NCI-H2196 treated with DMSO at 0.1 percent for 48 hours (cell line): ENCODE results near the gene SHISA5.
"Not testable (repeated sequence)": the region's sequence is repeated elsewhere in the genome, so short reads cannot be mapped to it uniquely, and the experiment has no call there.

Experiments
- DNase-seq: peaks from one replicate; lab custom pipeline; 2025; ENCODE audit not compliant: unreplicated experiment; lab: John Stamatoyannopoulos, UW

Gene SHISA5

DNA sequence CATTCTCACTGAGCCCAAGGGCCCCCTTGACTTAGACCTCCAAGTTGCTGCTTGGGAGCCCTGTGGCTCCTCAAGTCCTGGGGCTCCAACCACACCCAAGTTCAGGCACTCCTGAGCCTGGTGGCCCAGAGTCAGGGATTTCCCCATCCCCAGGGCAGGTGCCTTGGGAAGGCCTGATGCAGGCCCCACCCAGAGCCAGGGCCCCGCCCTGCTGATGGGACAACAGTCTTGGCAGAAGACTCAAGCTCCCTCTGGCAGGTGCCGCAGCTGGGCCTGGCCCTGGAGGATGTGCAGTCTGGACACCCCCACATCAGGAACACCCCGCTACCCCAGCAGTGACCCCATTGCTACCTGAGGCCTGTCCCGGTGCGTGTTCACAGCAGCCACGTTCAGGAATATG, 17.7 kb upstream of the SHISA5 start:
- no peak for DNase-seq

DNA sequence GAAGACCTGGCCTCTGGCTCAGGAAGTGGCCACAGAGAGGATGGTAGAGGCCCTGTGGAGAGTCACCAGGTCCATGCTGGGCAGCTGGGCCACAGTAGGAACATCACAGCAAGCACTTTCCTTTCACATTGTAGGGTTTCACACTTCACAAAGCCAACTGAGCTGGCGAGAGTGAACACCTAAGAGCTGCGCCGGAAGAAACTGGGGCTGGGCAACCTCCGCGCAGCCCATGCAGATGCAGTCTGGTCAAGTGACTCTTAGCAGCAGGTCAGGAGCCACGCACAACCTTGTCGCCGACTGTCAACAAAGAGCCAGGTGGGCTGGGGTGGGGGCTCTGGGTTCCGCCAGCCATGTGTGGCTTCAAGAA, 15.3 kb upstream of the SHISA5 start:
- DNase-seq = no peak

DNA sequence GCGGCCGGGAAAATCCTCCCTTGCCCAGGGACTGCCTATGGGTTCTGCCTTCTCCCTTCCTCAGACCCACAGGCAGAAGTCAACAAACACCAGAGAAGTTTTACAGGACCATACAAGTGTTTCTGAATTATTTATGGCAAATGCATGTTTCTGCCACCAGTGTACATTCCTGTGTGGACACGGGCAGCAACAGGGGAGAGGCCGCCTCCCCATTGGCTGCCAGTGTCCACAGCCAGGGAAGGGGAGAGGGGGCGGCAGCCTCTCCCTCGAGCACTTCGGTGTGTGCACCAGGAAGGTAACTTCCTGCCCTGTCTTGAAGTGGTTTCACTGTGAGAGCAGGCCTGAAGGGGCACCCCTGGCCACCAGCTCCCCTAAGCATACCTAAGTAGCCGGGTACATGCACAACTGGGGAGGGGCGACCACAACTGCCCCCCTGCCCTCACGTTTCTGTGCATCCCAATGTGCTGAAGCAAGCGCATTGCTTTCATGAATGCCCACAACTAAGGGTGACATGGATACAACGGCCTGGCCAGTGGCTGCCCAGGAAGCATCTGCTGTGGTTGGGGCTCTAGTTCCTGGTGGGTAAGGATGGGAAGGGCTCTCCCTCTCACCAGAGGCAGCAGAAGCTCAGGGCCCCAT, 14.8 kb upstream of the SHISA5 start:
- no peak for DNase-seq

- DNase-seq = no peak
Observed at GRCh38 chr3:48518069-48518468, 14.1 kb upstream of the SHISA5 start.

DNA sequence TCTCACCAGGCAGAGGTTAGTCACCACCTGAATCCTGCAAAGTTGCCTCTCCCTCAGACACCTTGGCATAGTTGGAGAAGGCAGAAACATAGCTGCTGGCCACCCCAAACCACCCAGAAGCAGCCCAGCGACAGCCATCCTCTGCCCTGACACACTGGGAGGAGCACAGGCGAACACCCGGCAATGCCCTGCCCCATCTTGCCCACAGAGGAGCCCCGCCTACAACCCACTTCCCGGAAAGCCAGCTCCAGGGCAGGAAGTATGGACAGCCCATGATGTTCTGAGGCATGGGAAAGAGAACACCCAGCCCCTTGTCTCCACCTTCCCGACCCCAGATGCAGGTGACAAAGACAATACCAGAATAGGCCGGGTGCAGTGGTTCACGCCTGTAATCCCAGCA, 12.6 kb upstream of the SHISA5 start:
- DNase-seq = no peak

DNA sequence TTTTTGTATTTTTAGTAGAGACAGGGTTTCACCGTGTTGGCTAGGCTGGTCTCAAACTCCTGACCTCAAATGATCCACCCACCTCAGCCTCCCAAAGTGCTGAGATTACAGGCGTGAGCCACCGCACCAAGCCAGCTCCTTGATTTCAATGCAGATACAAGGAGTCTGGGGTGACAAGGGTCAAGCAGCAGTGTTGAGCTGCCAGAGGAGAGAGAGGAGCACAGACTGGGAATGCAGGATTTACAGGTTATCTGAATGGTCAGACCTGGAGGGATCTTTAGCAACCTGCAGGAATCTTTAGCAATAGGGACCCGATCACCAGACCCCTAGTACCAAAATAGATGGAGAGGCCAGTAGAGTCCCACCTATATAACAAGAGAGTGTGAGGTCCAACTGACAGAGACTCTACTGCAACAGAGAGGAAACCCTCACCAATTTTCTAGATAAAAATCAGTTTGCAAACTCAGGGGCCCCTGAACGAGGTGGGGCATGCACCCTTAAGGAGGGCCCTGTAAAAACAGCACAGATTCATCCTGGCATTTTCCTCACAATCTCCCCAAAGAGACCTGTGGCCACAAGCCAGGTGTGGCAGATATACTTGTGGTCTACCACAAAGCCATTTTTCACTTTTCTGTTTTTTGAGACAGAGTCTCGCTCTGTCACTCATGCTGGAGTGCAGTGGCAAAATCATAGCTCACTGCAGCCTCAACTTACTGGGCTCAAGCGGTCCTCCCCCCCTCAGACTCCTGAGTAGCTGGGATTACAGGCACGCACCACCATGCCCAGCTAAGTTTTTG, 10.7 kb upstream of the SHISA5 start:
- no peak for DNase-seq

- DNase-seq = no peak
Observed at GRCh38 chr3:48511551-48511950, 7.6 kb upstream of the SHISA5 start.

GRCh38 chr3:48507256-48508061, 3.5 kb upstream of the SHISA5 start:
- DNase-seq = no peak

GRCh38 chr3:48505968-48506504, 2.1 kb upstream of the SHISA5 start:
- no peak for DNase-seq

DNA sequence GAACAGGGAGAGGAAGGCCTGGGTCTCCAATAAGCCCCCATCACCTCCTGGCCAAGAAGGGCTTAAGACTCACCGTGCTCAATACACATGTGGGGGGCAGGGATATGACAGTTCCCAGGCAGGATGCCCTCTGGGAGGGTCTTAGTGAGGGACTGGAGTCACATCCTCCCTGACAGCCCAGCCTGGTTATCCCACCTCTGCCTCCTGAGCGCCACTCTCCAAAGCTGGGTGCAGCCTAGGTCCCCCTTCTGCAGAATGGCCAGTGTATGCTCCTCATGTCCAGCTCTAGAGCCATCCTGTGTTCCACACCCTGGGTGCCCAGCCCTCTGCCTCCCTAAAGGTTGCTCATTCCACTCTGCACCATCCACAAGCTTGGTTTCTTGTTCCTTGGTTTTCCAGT, 1.2 kb upstream of the SHISA5 start:
- DNase-seq = no peak

DNA sequence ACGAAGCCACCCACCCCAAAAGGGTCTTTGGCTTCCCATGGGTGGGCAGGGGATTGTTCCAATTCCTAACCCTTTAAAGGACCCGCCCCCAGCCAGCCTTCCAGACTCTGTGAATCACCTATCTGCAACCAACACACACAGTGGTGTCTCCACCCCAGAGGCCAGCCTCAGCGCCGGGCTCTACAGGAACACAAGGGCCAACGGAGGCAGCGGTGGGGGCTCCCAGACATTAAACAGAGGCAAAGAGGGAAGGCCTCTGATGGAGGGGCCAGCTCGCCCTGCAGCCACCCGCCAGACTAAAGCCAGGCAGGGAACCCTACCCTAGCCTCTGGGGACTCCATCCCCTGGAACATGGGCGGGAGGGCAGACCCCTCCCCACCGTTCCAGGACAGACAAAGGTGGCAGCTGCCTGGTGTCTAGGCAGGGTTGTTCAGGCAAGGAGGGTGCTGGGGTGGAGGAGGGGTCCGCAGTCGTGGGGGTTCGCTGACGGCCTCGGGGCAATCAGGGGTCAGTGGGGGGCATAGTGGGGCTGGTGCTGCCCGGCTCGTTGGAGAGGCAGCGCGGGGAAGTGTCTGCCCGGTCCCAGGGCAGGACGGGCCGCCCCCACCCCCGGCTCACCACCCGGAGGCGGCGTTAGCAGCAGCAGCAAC, 448 bp downstream of the SHISA5 start:
- no peak for DNase-seq

DNA sequence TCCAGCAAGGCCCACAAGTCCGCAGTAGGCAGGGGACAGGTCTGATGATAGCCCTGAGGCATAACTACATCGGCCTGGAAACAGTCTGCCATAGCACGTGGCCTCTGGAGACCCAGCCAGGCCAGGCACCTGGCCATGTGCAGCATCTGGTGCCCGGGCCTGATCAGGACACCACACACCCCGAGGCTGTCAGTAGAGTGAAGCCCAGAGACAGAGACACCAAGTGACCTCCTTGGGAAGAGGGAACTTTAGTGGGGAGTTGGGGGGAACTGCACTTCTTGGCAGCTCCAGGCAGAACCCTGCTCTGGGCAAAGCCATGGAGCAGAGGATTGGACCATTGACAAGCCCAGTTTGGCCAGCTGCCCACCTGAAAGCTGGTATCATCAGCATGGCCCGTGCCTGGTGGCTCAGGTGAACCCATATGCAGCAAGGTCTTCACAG, 1.2 kb downstream of the SHISA5 start:
- no peak for DNase-seq

GRCh38 chr3:48502121-48502520, 1.9 kb downstream of the SHISA5 start:
- no peak for DNase-seq

DNA sequence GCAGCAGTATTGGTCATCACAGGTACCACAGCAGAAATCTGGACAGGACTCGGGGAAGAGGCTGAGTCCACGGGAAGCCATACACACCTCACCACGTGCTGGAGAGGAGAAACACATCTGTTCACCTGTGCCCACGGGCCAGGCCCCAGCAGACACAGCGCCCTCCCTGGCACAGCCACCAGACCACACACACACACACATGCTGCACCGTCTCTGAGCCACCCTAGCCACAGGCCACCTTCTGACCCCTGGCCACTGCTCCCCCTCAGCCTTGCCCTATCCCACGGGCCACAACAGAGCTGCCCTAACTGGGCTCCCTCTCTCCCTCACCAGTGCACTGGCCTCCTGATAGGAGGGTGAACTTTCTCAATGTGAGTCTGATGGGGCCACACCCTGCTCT, 2.8 kb downstream of the SHISA5 start:
- DNase-seq = no peak

GRCh38 chr3:48500656-48501055, 3.3 kb downstream of the SHISA5 start:
- DNase-seq = no peak

- no peak for DNase-seq
Observed at GRCh38 chr3:48493203-48493501, 10.8 kb downstream of the SHISA5 start.

- DNase-seq = no peak
Observed at GRCh38 chr3:48492461-48493202, 11.3 kb downstream of the SHISA5 start.

DNA sequence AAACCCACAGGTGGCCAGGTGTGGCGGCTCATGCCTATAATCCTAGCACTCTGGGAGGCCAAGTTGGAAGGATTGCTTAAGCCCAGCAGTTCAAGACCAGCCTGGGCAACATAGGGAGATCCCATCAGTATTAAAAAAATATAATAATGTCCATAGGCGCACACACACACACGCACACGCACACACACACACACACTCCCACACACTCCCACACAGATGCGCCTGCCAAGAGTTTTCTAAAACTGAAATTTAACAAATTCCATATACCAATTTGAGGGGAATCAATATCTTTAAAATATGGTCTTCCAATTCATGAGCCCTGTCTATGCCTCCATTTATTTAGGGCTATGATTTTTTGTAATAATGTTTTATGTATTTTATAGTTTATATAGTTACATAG, 17.0 kb downstream of the SHISA5 start:
- no peak for DNase-seq

DNA sequence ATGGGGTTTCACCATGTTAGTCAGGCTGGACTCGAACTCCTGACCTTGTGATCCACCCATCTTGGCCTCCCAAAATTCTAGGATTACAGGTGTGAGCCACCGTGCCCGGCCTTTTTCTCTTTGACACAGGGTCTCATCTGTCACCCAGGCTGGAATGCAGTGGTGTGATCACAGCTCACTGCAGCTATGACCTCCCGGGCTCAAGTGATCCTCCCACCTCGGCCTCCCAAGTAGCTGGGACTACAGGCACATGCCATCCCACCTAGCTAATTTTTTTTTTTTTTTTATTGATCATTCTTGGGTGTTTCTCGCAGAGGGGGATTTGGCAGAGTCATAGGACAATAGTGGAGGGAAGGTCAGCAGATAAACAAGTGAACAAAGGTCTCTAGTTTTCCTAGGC, 21.2 kb downstream of the SHISA5 start:
- not testable (repeated sequence) for DNase-seq

DNA sequence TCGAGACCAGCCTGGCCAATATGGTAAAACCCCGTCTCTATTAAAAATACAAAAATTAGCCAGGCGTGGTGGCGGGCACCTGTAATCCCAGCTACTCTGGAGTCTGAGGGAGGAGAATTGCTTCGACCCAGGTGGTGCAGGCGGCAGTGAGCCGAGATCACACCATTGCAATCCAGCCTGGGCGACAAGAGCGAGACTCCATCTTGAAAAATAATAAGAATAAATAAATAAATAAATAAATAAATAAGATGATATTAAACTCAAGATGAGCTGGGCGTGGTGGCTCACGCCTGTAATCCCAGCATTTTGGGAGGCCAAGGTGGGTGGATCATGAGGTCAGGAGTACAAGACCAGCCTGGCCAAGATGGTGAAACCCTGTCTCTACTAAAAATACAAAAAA, 23.1 kb downstream of the SHISA5 start:
- not testable (repeated sequence) for DNase-seq
